Muscle layer of colon (tissue), 2 donors: ENCODE data around the gene NKAIN4.
A peak's percentile ranks its signal among the peaks of the same experiment; 100 is the strongest.

ENCODE experiments used
- H3K27ac ChIP-seq: one replicate; pipeline ENCODE4 v1.7.0; 2013; ENCODE audit warnings: low read depth, mild to moderate bottlenecking, low read length, moderate library complexity
- H3K27me3 ChIP-seq, 2 donors: one replicate each; pipeline ENCODE4 v1.7.0; 2013; ENCODE audit warnings: low read length in 2 of 2, mild to moderate bottlenecking in 2 of 2; ENCODE audit not compliant: insufficient read depth in 2 of 2, control insufficient read depth in 1 of 2
- H3K36me3 ChIP-seq: one replicate; pipeline ENCODE4 v1.7.0; 2013; ENCODE audit warnings: mild to moderate bottlenecking, low read length; ENCODE audit not compliant: insufficient read depth
- H3K4me1 ChIP-seq: one replicate; pipeline ENCODE4 v1.7.0; 2013; ENCODE audit warnings: mild to moderate bottlenecking, low read length; ENCODE audit not compliant: insufficient read depth
- H3K4me3 ChIP-seq, 2 donors: one replicate each; pipeline ENCODE4 v1.7.0; 2013; ENCODE audit warnings: low read length in 2 of 2, low read depth in 1 of 2, mild to moderate bottlenecking in 1 of 2, moderate library complexity in 1 of 2
- H3K9ac ChIP-seq: one replicate; pipeline ENCODE4 v1.7.0; 2013; ENCODE audit warnings: low read length
- H3K9me3 ChIP-seq: one replicate; pipeline ENCODE4 v1.7.0; 2013; ENCODE audit warnings: mild to moderate bottlenecking, low read length
- donor health status: abdominal sarcoma.
- donor health status: Adenocarcinoma of cecum.

Gene NKAIN4

GRCh38 chr20:63217706-63218105 is 36.6 kb downstream of the NKAIN4 start:
- H3K27me3 ChIP-seq = no peaks in the 10 kb centered on the region
- H3K36me3 ChIP-seq = peaks cover 1% of the 10 kb centered on the region
- no peak overlapping the region for H3K27ac ChIP-seq
- no peak overlapping the region for H3K4me3 ChIP-seq
- H3K9me3 ChIP-seq = no peaks in the 10 kb centered on the region
- peaks cover 30% of the 10 kb centered on the region for H3K4me1 ChIP-seq
- no peak overlapping the region for H3K9ac ChIP-seq

- H3K4me1 ChIP-seq = peaks cover 37% of the 10 kb centered on the region
- peak overlapping the region; percentile 74 to 93 for H3K4me3 ChIP-seq
- peak overlapping the region; percentile 78 for H3K9ac ChIP-seq
- no peaks in the 10 kb centered on the region for H3K27me3 ChIP-seq
- peak overlapping the region; percentile 88 for H3K27ac ChIP-seq
- no peaks in the 10 kb centered on the region for H3K9me3 ChIP-seq
- peaks cover 9% of the 10 kb centered on the region for H3K36me3 ChIP-seq
These were observed 37.3 kb downstream of the NKAIN4 start for GRCh38 chr20:63216849-63217471.

GRCh38 chr20:63216041-63216848 is 38.0 kb downstream of the NKAIN4 start, which contains the start of gene YTHDF1:
Gene YTHDF1, minus strand, starts transcription at chr20:63216131. Its CDS starts 239 bp downstream, at chr20:63215892.
- Histone ChIP-seq H3K4me1 (peaks cover 43% of the 10 kb centered on the region), H3K27me3 (no peaks in the 10 kb centered on the region), H3K36me3 (peaks cover 15% of the 10 kb centered on the region), H3K4me3 (peak within 1 kb of the TSS; percentile 74 to 93), H3K27ac (peak within 1 kb of the TSS; percentile 88), H3K9ac (peak within 1 kb of the TSS; percentile 78), H3K9me3 (no peaks in the 10 kb centered on the region)

- H3K36me3 ChIP-seq = peaks cover 21% of the 10 kb centered on the region
- peaks cover 50% of the 10 kb centered on the region for H3K4me1 ChIP-seq
- no peaks in the 10 kb centered on the region for H3K27me3 ChIP-seq
- peak overlapping the region; percentile 64 to 72 for H3K4me3 ChIP-seq
- peak overlapping the region; percentile 41 for H3K27ac ChIP-seq
- H3K9ac ChIP-seq = peak overlapping the region; percentile 60
- H3K9me3 ChIP-seq = no peaks in the 10 kb centered on the region
These were observed 38.9 kb downstream of the NKAIN4 start for GRCh38 chr20:63215101-63216040.

- Histone ChIP-seq H3K27me3 (no peaks in the 10 kb centered on the region), H3K9ac (no peak overlapping the region), H3K4me1 (peaks cover 50% of the 10 kb centered on the region), H3K4me3 (peak overlapping the region in 1 of 2 donors; percentile 64), H3K9me3 (no peaks in the 10 kb centered on the region), H3K27ac (no peak overlapping the region), H3K36me3 (peaks cover 21% of the 10 kb centered on the region)
These were observed 39.7 kb downstream of the NKAIN4 start for GRCh38 chr20:63214514-63214913.

- H3K27me3 ChIP-seq = no peaks in the 10 kb centered on the region
- H3K36me3 ChIP-seq = peaks cover 32% of the 10 kb centered on the region
- no peak overlapping the region for H3K9ac ChIP-seq
- no peaks in the 10 kb centered on the region for H3K9me3 ChIP-seq
- no peak overlapping the region for H3K4me3 ChIP-seq
- H3K4me1 ChIP-seq = peaks cover 50% of the 10 kb centered on the region
- H3K27ac ChIP-seq = no peak overlapping the region
These were observed 41.5 kb downstream of the NKAIN4 start for GRCh38 chr20:63212792-63213191.

GRCh38 chr20:63212393-63212730 is 41.9 kb downstream of the NKAIN4 start:
- Histone ChIP-seq H3K27ac (no peak overlapping the region), H3K27me3 (no peaks in the 10 kb centered on the region), H3K36me3 (peaks cover 32% of the 10 kb centered on the region), H3K9ac (no peak overlapping the region), H3K4me3 (peak overlapping the region in 1 of 2 donors; percentile 4), H3K4me1 (peaks cover 50% of the 10 kb centered on the region), H3K9me3 (no peaks in the 10 kb centered on the region)

- Histone ChIP-seq H3K36me3 (peaks cover 43% of the 10 kb centered on the region), H3K4me1 (peaks cover 56% of the 10 kb centered on the region)
These were observed 44.2 kb downstream of the NKAIN4 start for GRCh38 chr20:63210011-63210605.

GRCh38 chr20:63208346-63208909 is 45.8 kb downstream of the NKAIN4 start:
- Histone ChIP-seq H3K9me3 (no peaks in the 10 kb centered on the region), H3K36me3 (peaks cover 56% of the 10 kb centered on the region), H3K27ac (no peak overlapping the region), H3K4me1 (peaks cover 40% of the 10 kb centered on the region), H3K4me3 (no peak overlapping the region), H3K27me3 (no peaks in the 10 kb centered on the region), H3K9ac (no peak overlapping the region)

More at GRCh38 chr20:63210011-63210605, 44.2 kb downstream of the NKAIN4 start:
- Histone ChIP-seq H3K27ac (no peak overlapping the region), H3K9ac (no peak overlapping the region), H3K9me3 (no peaks in the 10 kb centered on the region), H3K27me3 (no peaks in the 10 kb centered on the region), H3K4me3 (no peak overlapping the region)

GRCh38 chr20:63206878-63207277 is 47.4 kb downstream of the NKAIN4 start:
- H3K9ac ChIP-seq = no peak overlapping the region

More at GRCh38 chr20:63206878-63207277, 47.4 kb downstream of the NKAIN4 start:
- Histone ChIP-seq H3K27me3 (no peaks in the 10 kb centered on the region), H3K27ac (peak overlapping the region; percentile 29), H3K9me3 (no peaks in the 10 kb centered on the region), H3K36me3 (peaks cover 63% of the 10 kb centered on the region), H3K4me1 (peaks cover 26% of the 10 kb centered on the region), H3K4me3 (no peak overlapping the region)
